Measurements from ENCODE around the gene PIGZ.

Gene PIGZ

GRCh38 chr3:196979545-196979944, 10.9 kb upstream of the PIGZ start:
- no peak for DNase-seq (ENCODE audit: low spot score)

GRCh38 chr3:196976941-196977340, 8.3 kb upstream of the PIGZ start:
- no peak for DNase-seq (ENCODE audit: low spot score)

- DNase-seq (ENCODE audit: low spot score), result no peak
Observed at GRCh38 chr3:196975349-196975748, 6.7 kb upstream of the PIGZ start.

- DNase-seq (ENCODE audit: low spot score), result no peak
Observed at GRCh38 chr3:196974661-196975060, 6.0 kb upstream of the PIGZ start.

- no peak for DNase-seq (ENCODE audit: low spot score)
Observed at GRCh38 chr3:196971094-196971698, 2.6 kb upstream of the PIGZ start.

GRCh38 chr3:196970547-196971093, 2.0 kb upstream of the PIGZ start:
- DNase-seq (ENCODE audit: low spot score), result no peak

GRCh38 chr3:196969660-196970546, 1.3 kb upstream of the PIGZ start:
- peak; percentile 26 for DNase-seq (ENCODE audit: low spot score)

GRCh38 chr3:196969134-196969659, 564 bp upstream of the PIGZ start:
- DNase-seq (ENCODE audit: low spot score), result no peak

GRCh38 chr3:196967412-196968232, 1.0 kb downstream of the PIGZ start:
- DNase-seq (ENCODE audit: low spot score), result no peak

- DNase-seq (ENCODE audit: low spot score), result no peak
Observed at GRCh38 chr3:196966526-196967401, 1.9 kb downstream of the PIGZ start.

GRCh38 chr3:196965804-196966173, 2.8 kb downstream of the PIGZ start:
- no peak for DNase-seq (ENCODE audit: low spot score)

- no peak for DNase-seq (ENCODE audit: low spot score)
Observed at GRCh38 chr3:196965112-196965803, 3.4 kb downstream of the PIGZ start.

GRCh38 chr3:196963631-196963953, 5.0 kb downstream of the PIGZ start:
- no peak for DNase-seq (ENCODE audit: low spot score)

- no peak for DNase-seq (ENCODE audit: low spot score)
Observed at GRCh38 chr3:196962930-196963630, 5.6 kb downstream of the PIGZ start.

GRCh38 chr3:196962108-196962929, 6.3 kb downstream of the PIGZ start:
- no peak for DNase-seq (ENCODE audit: low spot score)

GRCh38 chr3:196954832-196955231, 13.8 kb downstream of the PIGZ start:
- DNase-seq (ENCODE audit: low spot score), result no peak

- no peak for DNase-seq (ENCODE audit: low spot score)
Observed at GRCh38 chr3:196951371-196951770, 17.3 kb downstream of the PIGZ start.

- DNase-seq (ENCODE audit: low spot score), result no peak
Observed at GRCh38 chr3:196949750-196950149, 18.9 kb downstream of the PIGZ start.

GRCh38 chr3:196949285-196949619, 19.4 kb downstream of the PIGZ start:
- DNase-seq (ENCODE audit: low spot score), result no peak

Data from globus pallidus (tissue), 1 donor.